Type B pancreatic cell (in vitro differentiated cells): ENCODE measurements around the gene TM4SF18. TPM values are rescaled to one million over a fixed set of nuclear protein-coding genes. Genes with fewer than 3 reads are reported as not detected.

ENCODE experiments used
- DNase-seq: peaks from one replicate; pipeline ENCODE4 v3.0.0; 2021; ENCODE audit warnings: mixed read lengths; ENCODE audit not compliant: unreplicated experiment; ENCODE audit errors: extremely low spot score
- H3K27ac Mint-ChIP-seq: 2 replicates; pipeline ENCODE4 v1.8.0; 2021; ENCODE audit warnings: mild to moderate bottlenecking, mixed read lengths
- H3K27me3 Mint-ChIP-seq: 2 replicates; pipeline ENCODE4 v1.8.0; 2021; ENCODE audit warnings: mixed read lengths
- H3K36me3 Mint-ChIP-seq: 2 replicates; pipeline ENCODE4 v1.8.0; 2021; ENCODE audit warnings: mixed read lengths
- H3K4me1 Mint-ChIP-seq: one replicate; pipeline ENCODE4 v1.8.0; 2021; ENCODE audit warnings: mixed read lengths; ENCODE audit not compliant: unreplicated experiment
- H3K4me3 Mint-ChIP-seq: 2 replicates; pipeline ENCODE4 v1.8.0; 2021; ENCODE audit warnings: mild to moderate bottlenecking, mixed read lengths
- H3K9me3 Mint-ChIP-seq: 2 replicates; pipeline ENCODE4 v1.8.0; 2021; ENCODE audit warnings: mixed read lengths
- total RNA-seq: library from RNA; stranded (reverse); gene quantifications from 2 replicates; pipeline ENCODE4 v1.2.1, GENCODE V29; 2021; ENCODE audit warnings: low replicate concordance
- TF ChIP-seq, protein P1 (sequence below): fragments of 200-600 bp; sonication (generic); conservative IDR thresholded peaks from 2 replicates; pipeline ENCODE4 v1.5.0; 2021; ENCODE audit warnings: antibody characterized with exemption, mild to moderate bottlenecking

Gene TM4SF18
- total RNA-seq, 1 donor from 2014 or later = not detected

DNA sequence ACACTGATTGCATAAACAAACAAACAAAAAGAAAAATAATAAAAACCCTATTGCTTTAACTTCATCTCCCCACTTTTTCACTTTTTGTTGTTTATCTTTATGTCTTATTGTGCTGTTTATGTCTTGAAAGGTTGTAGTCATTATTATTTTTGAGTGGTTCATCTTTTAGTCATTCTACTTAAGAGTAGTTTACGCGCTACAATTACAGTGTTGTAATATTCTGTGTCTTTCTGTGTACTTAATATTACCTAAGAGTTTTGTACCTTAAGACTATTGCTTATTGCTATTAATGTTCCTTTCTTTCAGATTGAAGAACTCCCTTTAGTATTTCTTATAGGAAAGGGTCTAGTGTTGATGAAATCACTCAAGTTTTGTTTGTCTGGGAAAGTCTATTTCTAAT lies 28.1 kb downstream of the TM4SF18 start:
- peaks cover 17% of the 10 kb centered on the region for H3K9me3 Mint-ChIP-seq

DNA sequence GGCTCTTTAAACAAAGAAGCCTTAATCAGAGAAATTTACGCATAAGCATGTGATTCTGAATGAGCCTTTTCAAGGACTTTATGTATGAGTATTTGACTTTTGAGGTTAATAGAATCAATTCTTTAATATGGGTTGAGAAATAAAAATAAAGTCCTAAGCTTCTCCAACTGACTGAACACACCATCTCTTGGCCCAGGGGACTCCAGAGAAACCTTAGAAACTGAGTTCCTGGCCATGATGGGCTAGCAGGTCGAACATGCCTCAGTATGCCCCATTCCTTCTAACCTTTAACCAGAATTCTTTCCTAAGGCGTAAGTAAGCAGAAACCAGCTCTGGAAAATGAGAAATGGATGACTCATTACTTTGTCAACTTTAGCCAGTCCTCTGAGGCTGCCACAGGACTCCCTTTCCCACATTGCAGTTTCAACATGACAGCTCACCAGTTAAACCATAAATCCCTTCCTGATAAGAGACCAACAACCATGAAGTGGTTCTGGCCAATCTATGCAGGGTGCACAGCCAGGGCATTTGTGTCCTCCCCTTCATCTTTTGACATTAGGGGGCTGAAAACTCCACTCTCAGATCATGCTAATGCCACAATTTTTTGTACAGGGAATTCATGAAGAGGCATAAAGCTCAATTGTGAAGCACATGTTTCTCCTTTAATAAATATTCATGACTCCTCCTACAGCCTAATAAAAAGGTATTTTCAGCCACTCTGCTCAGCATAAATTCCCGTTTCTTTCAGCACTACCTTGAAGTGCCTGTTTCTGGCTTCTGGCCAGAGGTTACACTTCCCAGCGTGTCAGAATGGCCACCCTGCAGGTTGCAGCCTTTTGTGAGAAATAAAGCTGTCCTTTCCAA lies 33.3 kb downstream of the TM4SF18 start:
- Mint-ChIP-seq H3K27ac (peak overlapping the region; percentile 93), H3K27me3 (no peaks in the 10 kb centered on the region), H3K9me3 (peaks cover 10% of the 10 kb centered on the region), H3K4me3 (peak overlapping the region; percentile 77), H3K4me1 (peaks cover 22% of the 10 kb centered on the region), H3K36me3 (no peaks in the 10 kb centered on the region)
- TF ChIP-seq, protein P1, sequence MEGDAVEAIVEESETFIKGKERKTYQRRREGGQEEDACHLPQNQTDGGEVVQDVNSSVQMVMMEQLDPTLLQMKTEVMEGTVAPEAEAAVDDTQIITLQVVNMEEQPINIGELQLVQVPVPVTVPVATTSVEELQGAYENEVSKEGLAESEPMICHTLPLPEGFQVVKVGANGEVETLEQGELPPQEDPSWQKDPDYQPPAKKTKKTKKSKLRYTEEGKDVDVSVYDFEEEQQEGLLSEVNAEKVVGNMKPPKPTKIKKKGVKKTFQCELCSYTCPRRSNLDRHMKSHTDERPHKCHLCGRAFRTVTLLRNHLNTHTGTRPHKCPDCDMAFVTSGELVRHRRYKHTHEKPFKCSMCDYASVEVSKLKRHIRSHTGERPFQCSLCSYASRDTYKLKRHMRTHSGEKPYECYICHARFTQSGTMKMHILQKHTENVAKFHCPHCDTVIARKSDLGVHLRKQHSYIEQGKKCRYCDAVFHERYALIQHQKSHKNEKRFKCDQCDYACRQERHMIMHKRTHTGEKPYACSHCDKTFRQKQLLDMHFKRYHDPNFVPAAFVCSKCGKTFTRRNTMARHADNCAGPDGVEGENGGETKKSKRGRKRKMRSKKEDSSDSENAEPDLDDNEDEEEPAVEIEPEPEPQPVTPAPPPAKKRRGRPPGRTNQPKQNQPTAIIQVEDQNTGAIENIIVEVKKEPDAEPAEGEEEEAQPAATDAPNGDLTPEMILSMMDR = no peak
- no peak for DNase-seq

More for the DNA sequence above, 28.1 kb downstream of the TM4SF18 start:
- DNase-seq = no peak
- H3K27ac Mint-ChIP-seq = no peak overlapping the region
- TF ChIP-seq, protein P1 = no peak
- H3K4me3 Mint-ChIP-seq = no peak overlapping the region
- no peaks in the 10 kb centered on the region for H3K36me3 Mint-ChIP-seq
- H3K27me3 Mint-ChIP-seq = no peaks in the 10 kb centered on the region
- peaks cover 9% of the 10 kb centered on the region for H3K4me1 Mint-ChIP-seq

DNA sequence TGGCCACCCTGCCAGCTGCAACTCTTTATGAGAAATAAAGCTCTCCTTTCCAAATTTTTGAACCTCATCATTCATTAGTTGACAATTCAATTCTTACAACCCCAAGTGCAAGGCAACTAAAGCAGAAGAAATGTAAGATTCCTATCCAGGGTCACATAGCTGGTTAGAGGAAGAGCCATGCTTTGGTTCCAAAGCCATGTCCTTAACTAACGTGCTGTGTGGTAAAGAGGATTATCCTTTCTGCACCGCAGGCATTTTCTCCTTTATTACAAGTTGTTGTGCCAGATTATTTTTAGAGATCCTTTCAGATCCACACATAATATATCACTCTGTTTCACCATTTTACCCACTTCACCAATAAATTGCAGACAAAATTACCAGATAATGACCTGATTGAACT lies 36.5 kb downstream of the TM4SF18 start:
- Mint-ChIP-seq H3K4me1 (peaks cover 22% of the 10 kb centered on the region), H3K36me3 (no peaks in the 10 kb centered on the region), H3K27ac (no peak overlapping the region), H3K9me3 (peaks cover 9% of the 10 kb centered on the region), H3K4me3 (no peak overlapping the region), H3K27me3 (no peaks in the 10 kb centered on the region)
- DNase-seq = no peak
- TF ChIP-seq, protein P1 = no peak

DNA sequence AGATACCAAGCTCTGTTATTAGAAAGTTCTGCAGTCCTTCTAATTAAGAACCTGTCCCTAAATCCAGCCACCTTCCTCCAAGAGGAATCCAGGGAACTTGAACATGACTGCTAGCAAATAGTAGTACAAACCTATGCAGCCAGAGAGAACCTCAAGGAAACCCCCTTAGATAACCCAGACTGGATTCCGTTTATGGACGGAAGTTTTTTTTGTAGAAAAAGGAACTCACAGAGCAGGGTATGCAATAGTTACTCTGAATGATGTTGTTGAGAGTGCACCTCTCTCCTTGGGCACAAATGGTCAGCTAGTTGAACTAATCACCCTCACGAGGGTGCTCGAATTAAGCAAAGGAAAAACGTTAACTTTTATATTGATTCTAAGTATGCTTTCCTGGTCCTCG lies 40.8 kb downstream of the TM4SF18 start:
- DNase-seq = no peak
- Mint-ChIP-seq H3K4me3 (no peak overlapping the region), H3K36me3 (no peaks in the 10 kb centered on the region), H3K4me1 (peaks cover 7% of the 10 kb centered on the region), H3K27me3 (no peaks in the 10 kb centered on the region), H3K9me3 (peaks cover 9% of the 10 kb centered on the region), H3K27ac (no peak overlapping the region)
- TF ChIP-seq, protein P1 = no peak

DNA sequence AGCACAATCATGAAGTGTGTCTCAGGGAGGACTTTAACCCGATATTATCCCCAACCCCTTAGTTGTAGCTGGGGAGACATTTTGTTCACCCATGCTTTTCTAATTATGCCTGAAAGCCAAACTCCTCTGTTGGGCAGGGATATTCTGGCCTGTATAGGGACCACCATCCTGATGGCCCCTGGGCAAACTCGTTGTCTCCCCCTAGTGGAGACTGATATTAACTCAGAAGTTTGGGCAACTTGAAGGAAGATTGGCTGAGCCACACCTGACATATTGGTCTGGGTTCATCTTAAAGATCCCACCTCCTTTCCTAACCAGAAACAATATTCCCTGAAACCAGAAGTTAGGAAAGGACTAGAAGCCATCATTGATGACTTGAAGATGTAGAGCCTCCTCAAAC lies 42.3 kb downstream of the TM4SF18 start:
- Mint-ChIP-seq H3K27ac (no peak overlapping the region), H3K27me3 (no peaks in the 10 kb centered on the region), H3K36me3 (no peaks in the 10 kb centered on the region), H3K4me3 (no peak overlapping the region), H3K4me1 (no peaks in the 10 kb centered on the region), H3K9me3 (peaks cover 9% of the 10 kb centered on the region)
- TF ChIP-seq, protein P1 = peak; percentile 68
- no peak for DNase-seq
